ENCODE measurements around the gene FAAP100.

DNA sequence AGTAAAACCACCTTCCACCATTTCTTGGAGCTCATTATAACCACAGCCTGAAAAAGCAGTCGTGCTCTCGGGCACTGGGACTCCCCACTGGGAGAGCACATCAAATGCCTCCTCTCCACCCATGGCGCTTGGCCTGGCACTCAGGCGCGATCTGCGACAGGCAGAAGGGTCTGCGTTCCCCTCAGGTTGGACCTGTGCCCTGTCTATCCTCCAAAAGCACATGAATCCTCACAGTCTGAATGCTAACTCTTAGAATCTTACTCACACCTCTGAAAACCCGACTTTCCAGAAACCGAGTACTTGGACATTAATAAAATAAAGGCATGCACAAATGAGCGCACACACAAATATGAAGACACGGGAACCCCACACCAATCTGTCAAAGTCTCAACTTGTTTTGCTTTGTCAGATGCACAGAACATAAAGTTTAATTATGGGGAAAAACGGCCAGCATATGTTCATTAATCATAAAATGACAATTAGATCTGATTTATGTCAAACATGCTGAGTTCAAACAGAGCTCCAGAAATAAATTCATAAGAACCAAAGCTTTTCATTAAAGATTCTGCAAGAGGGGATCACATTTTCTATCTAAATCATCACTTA, 20.5 kb upstream of the FAAP100 start:
- TF ChIP-seq, protein P1, sequence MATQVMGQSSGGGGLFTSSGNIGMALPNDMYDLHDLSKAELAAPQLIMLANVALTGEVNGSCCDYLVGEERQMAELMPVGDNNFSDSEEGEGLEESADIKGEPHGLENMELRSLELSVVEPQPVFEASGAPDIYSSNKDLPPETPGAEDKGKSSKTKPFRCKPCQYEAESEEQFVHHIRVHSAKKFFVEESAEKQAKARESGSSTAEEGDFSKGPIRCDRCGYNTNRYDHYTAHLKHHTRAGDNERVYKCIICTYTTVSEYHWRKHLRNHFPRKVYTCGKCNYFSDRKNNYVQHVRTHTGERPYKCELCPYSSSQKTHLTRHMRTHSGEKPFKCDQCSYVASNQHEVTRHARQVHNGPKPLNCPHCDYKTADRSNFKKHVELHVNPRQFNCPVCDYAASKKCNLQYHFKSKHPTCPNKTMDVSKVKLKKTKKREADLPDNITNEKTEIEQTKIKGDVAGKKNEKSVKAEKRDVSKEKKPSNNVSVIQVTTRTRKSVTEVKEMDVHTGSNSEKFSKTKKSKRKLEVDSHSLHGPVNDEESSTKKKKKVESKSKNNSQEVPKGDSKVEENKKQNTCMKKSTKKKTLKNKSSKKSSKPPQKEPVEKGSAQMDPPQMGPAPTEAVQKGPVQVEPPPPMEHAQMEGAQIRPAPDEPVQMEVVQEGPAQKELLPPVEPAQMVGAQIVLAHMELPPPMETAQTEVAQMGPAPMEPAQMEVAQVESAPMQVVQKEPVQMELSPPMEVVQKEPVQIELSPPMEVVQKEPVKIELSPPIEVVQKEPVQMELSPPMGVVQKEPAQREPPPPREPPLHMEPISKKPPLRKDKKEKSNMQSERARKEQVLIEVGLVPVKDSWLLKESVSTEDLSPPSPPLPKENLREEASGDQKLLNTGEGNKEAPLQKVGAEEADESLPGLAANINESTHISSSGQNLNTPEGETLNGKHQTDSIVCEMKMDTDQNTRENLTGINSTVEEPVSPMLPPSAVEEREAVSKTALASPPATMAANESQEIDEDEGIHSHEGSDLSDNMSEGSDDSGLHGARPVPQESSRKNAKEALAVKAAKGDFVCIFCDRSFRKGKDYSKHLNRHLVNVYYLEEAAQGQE (IDR thresholded peaks at IDR 0.05; ENCODE audit: insufficient read depth in 1 of 2, low read depth in 2 of 2, low read length in 2 of 2): no peak
- TF ChIP-seq TAF1 (IDR thresholded peaks at IDR 0.05; ENCODE audit: borderline replicate concordance, insufficient read depth, low read length): no peak
- TF ChIP-seq POLR2AphosphoS5 (IDR thresholded peaks at IDR 0.05; ENCODE audit: low read depth, low read length): no peak
